Neural progenitor cell (in vitro differentiated cells): Measurements from ENCODE around the gene GPR37L1.

ENCODE experiments used
- EZH2 ChIP-seq: fragments of 200-600 bp; sonication (generic); IDR thresholded peaks from 2 replicates; pipeline ENCODE4 v1.6.1; 2017; ENCODE audit warnings: antibody characterized with exemption, mild to moderate bottlenecking, moderate library complexity
- TF ChIP-seq, protein P1 (sequence below): fragments of 200-600 bp; sonication (generic); IDR thresholded peaks from 2 replicates; pipeline ENCODE4 v1.5.1; 2017; ENCODE audit warnings: antibody characterized with exemption, mild to moderate bottlenecking

DNA sequence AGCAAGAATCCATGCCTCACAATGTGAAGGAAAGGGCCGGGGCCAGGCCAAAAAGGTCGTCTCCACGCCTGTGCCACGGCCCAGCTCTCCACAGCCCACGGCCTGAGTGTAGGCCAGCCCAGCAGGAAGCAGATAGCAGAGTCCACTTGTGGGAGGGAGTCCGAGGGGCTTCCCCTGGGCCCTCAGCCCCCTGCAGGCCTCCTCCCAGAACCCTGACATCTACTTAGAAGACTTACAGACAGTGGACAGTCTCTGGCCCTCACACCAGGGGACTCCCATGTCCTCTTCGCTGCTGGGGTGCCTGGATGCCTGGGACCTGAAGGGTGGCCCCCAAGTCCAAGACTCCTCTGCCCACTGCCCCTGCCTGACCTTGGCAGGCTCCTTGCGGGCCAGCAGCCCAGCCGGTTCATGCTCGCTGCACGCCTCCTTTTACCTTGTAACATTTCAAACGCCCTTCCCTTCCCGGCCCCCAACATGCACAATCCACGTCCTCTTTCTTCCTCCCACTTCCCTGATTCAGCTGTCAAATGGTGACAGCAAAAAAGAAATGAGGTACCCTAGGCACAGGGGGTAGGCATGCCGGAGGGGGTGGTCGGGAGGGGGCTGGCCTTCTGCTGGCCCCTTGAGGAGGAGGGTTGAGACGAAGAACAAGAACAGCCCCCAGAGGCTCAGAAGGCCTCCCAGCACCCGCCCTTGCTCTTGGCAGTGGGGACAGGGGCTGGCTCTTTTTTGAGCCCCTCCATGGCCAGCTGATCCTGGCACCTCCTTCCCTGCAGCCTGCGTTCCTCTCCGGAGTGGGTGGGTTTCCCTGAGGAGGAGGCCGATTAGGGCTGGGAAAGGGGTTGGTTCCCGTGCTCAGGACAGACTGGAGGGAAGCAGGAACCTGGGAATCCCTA is 38.7 kb downstream of the GPR37L1 start:
- no peak for TF ChIP-seq EZH2
- TF ChIP-seq, protein P1, sequence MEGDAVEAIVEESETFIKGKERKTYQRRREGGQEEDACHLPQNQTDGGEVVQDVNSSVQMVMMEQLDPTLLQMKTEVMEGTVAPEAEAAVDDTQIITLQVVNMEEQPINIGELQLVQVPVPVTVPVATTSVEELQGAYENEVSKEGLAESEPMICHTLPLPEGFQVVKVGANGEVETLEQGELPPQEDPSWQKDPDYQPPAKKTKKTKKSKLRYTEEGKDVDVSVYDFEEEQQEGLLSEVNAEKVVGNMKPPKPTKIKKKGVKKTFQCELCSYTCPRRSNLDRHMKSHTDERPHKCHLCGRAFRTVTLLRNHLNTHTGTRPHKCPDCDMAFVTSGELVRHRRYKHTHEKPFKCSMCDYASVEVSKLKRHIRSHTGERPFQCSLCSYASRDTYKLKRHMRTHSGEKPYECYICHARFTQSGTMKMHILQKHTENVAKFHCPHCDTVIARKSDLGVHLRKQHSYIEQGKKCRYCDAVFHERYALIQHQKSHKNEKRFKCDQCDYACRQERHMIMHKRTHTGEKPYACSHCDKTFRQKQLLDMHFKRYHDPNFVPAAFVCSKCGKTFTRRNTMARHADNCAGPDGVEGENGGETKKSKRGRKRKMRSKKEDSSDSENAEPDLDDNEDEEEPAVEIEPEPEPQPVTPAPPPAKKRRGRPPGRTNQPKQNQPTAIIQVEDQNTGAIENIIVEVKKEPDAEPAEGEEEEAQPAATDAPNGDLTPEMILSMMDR = no peak
